HUDEP-2 (cell line): ENCODE results near the gene RPS19BP1.

ENCODE experiments used
- DNase-seq, 76 experiments: peaks; one replicate each; lab custom pipeline; 2025; ENCODE audit not compliant: unreplicated experiment in 76 of 76; lab: John Stamatoyannopoulos, UW

RPS19BP1 gene

DNA sequence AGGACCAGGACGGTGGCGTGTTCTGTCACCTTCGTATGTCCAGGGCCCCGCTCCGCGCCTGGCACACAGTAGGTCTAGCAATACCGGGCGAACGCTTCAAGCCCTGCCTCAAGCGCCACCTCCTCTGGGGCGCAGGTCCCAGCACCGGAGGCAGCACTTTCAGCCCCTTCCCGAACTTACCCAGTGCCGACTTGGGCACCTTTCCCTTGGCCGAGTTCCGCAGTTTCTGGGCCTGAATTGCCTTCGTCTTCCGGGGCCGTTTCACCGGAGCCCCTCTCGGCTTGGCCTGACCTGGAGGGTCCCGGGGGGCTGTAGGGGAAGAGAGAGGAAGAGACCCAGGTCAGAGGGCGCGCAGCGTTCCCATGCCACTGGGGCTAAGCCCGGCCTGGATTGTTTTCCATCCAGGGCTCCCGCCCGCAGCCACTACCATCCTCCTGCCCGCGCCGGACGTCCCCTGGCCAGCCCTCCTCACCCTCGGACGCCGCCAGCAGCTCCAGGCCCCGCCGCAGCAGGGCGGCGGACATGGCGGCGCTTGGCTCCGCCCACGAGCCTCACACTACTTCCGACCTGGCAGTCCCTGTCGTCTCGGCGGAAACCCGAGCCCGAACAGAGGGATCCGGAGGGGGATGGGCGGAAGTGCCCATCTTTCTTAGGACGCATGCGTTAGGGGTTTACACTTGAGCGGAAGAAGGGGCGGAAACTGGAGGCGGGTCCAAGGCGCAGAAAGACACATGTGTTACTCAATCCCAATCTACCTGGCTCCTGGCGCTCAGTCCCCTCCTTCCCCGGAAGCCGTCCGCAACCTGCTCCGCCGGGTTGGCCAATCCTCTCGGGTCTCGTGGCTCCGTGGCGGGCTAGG lies at the start of gene RPS19BP1:
RPS19BP1 (minus strand) TSS at position 534 of the 859 bp plus-strand sequence; CDS start at position 524, 10 bp downstream.
- DNase-seq: peak in 75 of 76 experiments; percentile 93 to 100 (median 99)

- DNase-seq: no peak
These were observed 48.8 kb upstream of the RPS19BP1 start for GRCh38 chr22:39581303-39581702.

- DNase-seq: no peak
These were observed 48.2 kb upstream of the RPS19BP1 start for GRCh38 chr22:39580795-39581194.

- DNase-seq: no peak
These were observed 47.5 kb upstream of the RPS19BP1 start for GRCh38 chr22:39580006-39580441.

GRCh38 chr22:39577900-39578299 lies 45.4 kb upstream of the RPS19BP1 start:
- DNase-seq: no peak

GRCh38 chr22:39577366-39577765 lies 44.8 kb upstream of the RPS19BP1 start:
- no peak for DNase-seq

DNA sequence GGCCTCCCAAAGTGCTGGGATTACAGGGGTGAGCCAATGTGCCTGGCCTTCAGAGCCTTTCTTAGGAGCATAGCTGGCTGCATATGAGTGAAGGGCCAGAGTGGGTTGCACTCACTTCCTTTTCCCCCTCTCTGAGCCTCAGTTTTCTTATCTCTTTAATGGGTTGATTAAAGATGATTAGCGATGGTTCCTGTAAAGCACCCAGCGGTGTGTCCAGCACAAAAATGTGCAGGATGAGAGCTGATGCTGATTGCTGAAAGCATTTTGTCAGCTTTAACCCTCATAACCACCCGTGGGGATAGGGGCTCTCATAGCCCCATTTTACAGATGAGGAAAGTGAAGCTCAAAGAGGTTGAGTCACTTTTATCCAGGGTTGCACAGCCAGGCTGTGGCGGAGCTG lies 43.5 kb upstream of the RPS19BP1 start:
- no peak for DNase-seq

GRCh38 chr22:39575552-39575825 lies 42.9 kb upstream of the RPS19BP1 start:
- no peak for DNase-seq

GRCh38 chr22:39574779-39575551 lies 42.4 kb upstream of the RPS19BP1 start:
- no peak for DNase-seq

GRCh38 chr22:39571538-39571937 lies 39.0 kb upstream of the RPS19BP1 start:
- no peak for DNase-seq

DNA sequence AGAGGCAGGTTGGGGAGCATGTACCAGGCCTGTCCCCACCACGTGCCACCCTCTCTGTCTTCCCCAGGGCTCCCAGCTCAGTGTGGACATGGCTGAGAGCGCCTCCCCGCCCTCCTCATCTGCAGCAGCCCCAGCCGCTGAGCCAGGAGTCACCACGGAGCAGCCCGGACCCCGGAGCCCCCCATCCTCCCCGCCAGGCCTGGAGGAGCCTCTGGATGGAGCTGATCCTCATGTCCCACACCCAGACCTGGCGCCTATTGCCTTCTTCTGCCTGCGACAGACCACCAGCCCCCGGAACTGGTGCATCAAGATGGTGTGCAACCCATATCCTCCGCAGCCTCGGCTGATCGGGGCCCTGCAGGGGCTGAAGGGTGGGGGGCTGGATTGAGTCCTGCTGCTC lies 38.1 kb upstream of the RPS19BP1 start, which contains the start of gene CACNA1I:
CACNA1I (plus strand) TSS at position 89 of the 400 bp plus-strand sequence; CDS start at position 89, 0 bp downstream.
- DNase-seq: no peak

- DNase-seq: no peak
These were observed 37.7 kb upstream of the RPS19BP1 start for GRCh38 chr22:39570226-39570625.

- DNase-seq: no peak
These were observed 36.5 kb upstream of the RPS19BP1 start for GRCh38 chr22:39569066-39569465.

- DNase-seq: no peak
These were observed 35.9 kb upstream of the RPS19BP1 start for GRCh38 chr22:39568278-39568981.

- DNase-seq: no peak
These were observed 34.8 kb upstream of the RPS19BP1 start for GRCh38 chr22:39567135-39567946.

- DNase-seq: no peak
These were observed 32.9 kb upstream of the RPS19BP1 start for GRCh38 chr22:39565414-39565944.

- no peak for DNase-seq
These were observed 31.3 kb upstream of the RPS19BP1 start for GRCh38 chr22:39563571-39564428.

GRCh38 chr22:39562839-39563489 lies 30.4 kb upstream of the RPS19BP1 start:
- DNase-seq: no peak

GRCh38 chr22:39560127-39560526 lies 27.6 kb upstream of the RPS19BP1 start:
- DNase-seq: no peak
